Stimulated activated naive B cell treated with anti-CD40 and anti-IgM and Interleukin-4, amounts not matched to agents 10 μg/mL and 1 μg/mL and 100 μg/mL, for 72 hours (primary cell): ENCODE measurements around the gene LAG3.

Experiments
- ATAC-seq, 2 donors: fragments of 150-1000 bp; cut with Tn5 transposase; replicated peaks; 2 replicates each; pipeline ENCODE4 v1.10.0; 2021; ENCODE audit warnings: moderate library complexity in 1 of 2
- DNase-seq: peaks from one replicate; pipeline ENCODE4 v3.0.0; 2021
- H3K27ac Mint-ChIP-seq: one replicate; pipeline ENCODE4 v1.8.0; 2022; ENCODE audit warnings: mild to moderate bottlenecking, mixed read lengths
- H3K27me3 Mint-ChIP-seq, 2 donors: one replicate each; pipeline ENCODE4 v1.8.0; 2022; ENCODE audit warnings: mixed read lengths in 2 of 2
- H3K36me3 Mint-ChIP-seq, 2 donors: one replicate each; pipeline ENCODE4 v1.8.0; 2022; ENCODE audit warnings: mixed read lengths in 2 of 2, mild to moderate bottlenecking in 1 of 2
- H3K4me1 Mint-ChIP-seq, 2 donors: one replicate each; pipeline ENCODE4 v1.8.0; 2022; ENCODE audit warnings: mixed read lengths in 2 of 2, mild to moderate bottlenecking in 1 of 2
- H3K4me3 Mint-ChIP-seq, 2 donors: one replicate each; pipeline ENCODE4 v1.8.0; 2022; ENCODE audit warnings: mild to moderate bottlenecking in 2 of 2, mixed read lengths in 2 of 2, moderate library complexity in 1 of 2
- H3K9me3 Mint-ChIP-seq, 2 donors: one replicate each; pipeline ENCODE4 v1.8.0; 2022; ENCODE audit warnings: mixed read lengths in 2 of 2, mild to moderate bottlenecking in 1 of 2

LAG3 gene

DNA sequence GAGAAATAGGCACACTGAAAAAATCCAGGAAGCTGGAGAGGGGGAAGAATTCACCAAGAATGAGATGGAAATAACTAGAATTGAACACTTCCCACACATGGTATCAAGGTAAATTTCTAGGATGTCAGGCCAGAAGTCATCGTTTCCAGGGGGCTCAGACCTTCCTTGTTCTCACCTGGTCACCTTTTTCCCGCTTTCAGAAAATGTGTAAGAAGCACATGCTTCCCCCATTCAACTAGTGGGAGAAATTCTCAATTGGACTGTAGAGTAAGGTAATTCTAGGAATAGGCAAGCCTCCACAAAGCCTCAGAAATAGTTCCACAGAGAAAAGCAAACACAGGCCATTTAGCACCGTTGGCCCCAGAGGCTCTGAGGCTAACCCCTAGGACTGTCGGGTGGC, 8.9 kb upstream of the LAG3 start:
- no peak for ATAC-seq
- Mint-ChIP-seq H3K36me3 (no peaks in the 10 kb centered on the region), H3K27ac (no peak overlapping the region), H3K4me3 (no peak overlapping the region), H3K27me3 (peaks cover 39 to 59% of the 10 kb centered on the region in 2 donors), H3K9me3 (peaks cover 0 to 2% of the 10 kb centered on the region in 2 donors), H3K4me1 (peaks cover 29 to 47% of the 10 kb centered on the region in 2 donors)
- no peak for DNase-seq

- Mint-ChIP-seq H3K27me3 (peaks cover 43 to 68% of the 10 kb centered on the region in 2 donors), H3K4me1 (peaks cover 27 to 46% of the 10 kb centered on the region in 2 donors), H3K36me3 (no peaks in the 10 kb centered on the region), H3K27ac (peak overlapping the region; percentile 74), H3K4me3 (peak overlapping the region; percentile 22 to 65), H3K9me3 (peaks cover 0 to 2% of the 10 kb centered on the region in 2 donors)
- ATAC-seq = peak; percentile 88 to 90
- DNase-seq = peak; percentile 69
Measured at GRCh38 chr12:6764011-6764828, 8.1 kb upstream of the LAG3 start.

- H3K4me1 Mint-ChIP-seq = peaks cover 27 to 41% of the 10 kb centered on the region in 2 donors
- DNase-seq = no peak
- H3K4me3 Mint-ChIP-seq = peak overlapping the region; percentile 49 to 56
- peaks cover 52 to 72% of the 10 kb centered on the region in 2 donors for H3K27me3 Mint-ChIP-seq
- ATAC-seq = no peak
- H3K36me3 Mint-ChIP-seq = peaks cover 0 to 1% of the 10 kb centered on the region in 2 donors
- H3K27ac Mint-ChIP-seq = no peak overlapping the region
- peaks cover 0 to 2% of the 10 kb centered on the region in 2 donors for H3K9me3 Mint-ChIP-seq
Measured at GRCh38 chr12:6765048-6765633, 7.2 kb upstream of the LAG3 start.

- peak; percentile 6 to 10 for ATAC-seq
- peak within 1 kb of the TSS; percentile 81 for H3K27ac Mint-ChIP-seq
- H3K4me3 Mint-ChIP-seq = peak within 1 kb of the TSS; percentile 90 to 94
- H3K9me3 Mint-ChIP-seq = peaks cover 0 to 2% of the 10 kb centered on the region in 2 donors
- H3K4me1 Mint-ChIP-seq = peaks cover 28 to 45% of the 10 kb centered on the region in 2 donors
- peaks cover 0 to 1% of the 10 kb centered on the region in 2 donors for H3K36me3 Mint-ChIP-seq
- peaks cover 60 to 79% of the 10 kb centered on the region in 2 donors for H3K27me3 Mint-ChIP-seq
- DNase-seq = no peak
Measured at GRCh38 chr12:6765634-6766581, 6.4 kb upstream of the LAG3 start, which contains the start of gene PTMS. Gene PTMS (plus strand): TSS chr12:6766363. CDS start chr12:6766706, 343 bp downstream.

DNA sequence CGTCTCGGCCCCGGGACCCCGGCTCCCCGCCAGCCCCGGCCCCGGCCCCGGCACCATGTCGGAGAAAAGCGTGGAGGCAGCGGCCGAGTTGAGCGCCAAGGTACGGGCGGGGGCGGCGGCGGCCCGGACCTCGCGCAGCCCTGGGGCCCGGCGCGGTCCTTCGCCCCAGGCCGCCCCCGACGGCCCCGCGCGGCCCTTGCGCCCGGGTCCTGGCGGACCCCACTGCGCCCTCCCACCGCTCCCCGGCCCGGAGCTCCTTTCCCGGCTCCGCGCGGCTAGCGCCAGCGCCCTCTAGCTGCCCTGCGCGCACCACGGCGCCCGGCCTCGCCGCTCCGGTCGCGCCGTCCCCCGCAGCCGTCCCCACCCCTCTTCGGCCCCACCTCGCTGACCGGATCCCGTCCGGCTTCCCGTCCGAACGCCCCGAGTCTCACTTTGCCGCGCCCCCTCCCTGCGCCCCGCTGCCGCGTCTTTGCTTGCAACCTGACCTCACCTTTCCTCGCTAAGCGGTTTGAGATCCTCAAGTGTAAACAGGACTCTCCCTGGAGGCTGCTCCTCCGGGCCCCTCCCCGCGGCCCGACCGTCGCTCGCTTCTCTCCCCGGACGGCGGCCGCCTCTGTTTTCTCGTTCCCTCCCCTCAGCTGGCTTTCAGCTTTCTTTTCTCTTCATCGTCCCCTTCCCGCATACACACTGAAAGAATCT, 5.5 kb upstream of the LAG3 start:
- Mint-ChIP-seq H3K4me3 (peak overlapping the region; percentile 90 to 94), H3K9me3 (peaks cover 0 to 2% of the 10 kb centered on the region in 2 donors), H3K27me3 (peaks cover 60 to 81% of the 10 kb centered on the region in 2 donors), H3K27ac (peak overlapping the region; percentile 81), H3K4me1 (peaks cover 35 to 53% of the 10 kb centered on the region in 2 donors), H3K36me3 (peaks cover 0 to 1% of the 10 kb centered on the region in 2 donors)
- DNase-seq = no peak
- peak; percentile 56 to 67 for ATAC-seq

DNA sequence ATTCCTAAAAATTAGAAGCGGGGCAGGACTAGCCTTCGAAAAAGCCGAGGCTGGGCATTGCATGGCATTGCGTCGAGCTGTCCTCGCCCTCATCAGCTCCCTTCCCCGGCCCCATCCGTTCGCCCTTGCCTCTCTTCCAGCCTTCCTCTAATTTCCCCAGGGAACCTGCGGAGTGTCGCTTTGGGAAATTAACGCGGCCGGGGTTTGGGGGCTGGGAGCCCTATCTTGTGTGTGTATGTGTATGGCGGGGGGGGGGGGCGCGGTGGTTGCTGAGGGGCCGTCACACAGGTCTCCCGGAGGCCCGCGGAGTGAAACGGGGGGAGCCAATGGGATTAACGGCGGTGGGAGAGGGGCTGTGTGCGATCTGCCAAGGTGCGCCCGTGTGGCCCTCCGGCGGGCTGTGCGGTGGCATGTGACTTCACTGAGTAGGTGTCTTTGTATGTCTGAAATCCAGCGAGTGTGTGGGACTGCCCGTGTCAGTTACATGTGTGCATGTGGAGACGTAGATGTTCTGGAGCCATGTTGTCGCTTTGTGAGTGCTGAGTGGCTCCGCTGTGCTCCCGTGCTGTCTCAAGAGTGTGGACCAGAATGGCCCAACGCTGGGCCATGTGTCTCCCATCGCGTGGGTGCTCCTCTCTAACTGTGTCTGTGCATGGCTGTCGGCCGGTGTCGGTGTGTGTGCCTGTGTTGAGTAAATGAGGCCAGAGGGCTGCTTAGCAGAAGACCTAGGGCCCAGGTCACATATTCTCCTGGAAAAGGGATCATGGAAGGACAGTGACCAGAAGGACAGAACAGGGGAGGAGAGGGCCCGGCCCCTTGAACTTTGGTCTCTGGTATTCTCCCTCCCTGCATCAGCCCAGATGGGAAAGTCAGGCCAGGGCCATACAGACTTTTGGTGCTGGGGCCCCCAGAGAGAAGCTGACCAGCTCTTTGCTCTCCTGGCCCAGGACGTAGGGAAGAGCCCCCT, 4.7 kb upstream of the LAG3 start:
- no peak for ATAC-seq
- H3K27me3 Mint-ChIP-seq = peaks cover 60 to 80% of the 10 kb centered on the region in 2 donors
- H3K9me3 Mint-ChIP-seq = peaks cover 0 to 2% of the 10 kb centered on the region in 2 donors
- H3K4me3 Mint-ChIP-seq = peak overlapping the region; percentile 90 to 94
- DNase-seq = no peak
- peaks cover 0 to 1% of the 10 kb centered on the region in 2 donors for H3K36me3 Mint-ChIP-seq
- peak overlapping the region; percentile 81 for H3K27ac Mint-ChIP-seq
- H3K4me1 Mint-ChIP-seq = peaks cover 38 to 62% of the 10 kb centered on the region in 2 donors

- Mint-ChIP-seq H3K27me3 (peaks cover 64 to 81% of the 10 kb centered on the region in 2 donors), H3K4me3 (no peak overlapping the region), H3K9me3 (peaks cover 0 to 2% of the 10 kb centered on the region in 2 donors), H3K4me1 (peaks cover 43 to 70% of the 10 kb centered on the region in 2 donors), H3K27ac (no peak overlapping the region), H3K36me3 (peaks cover 0 to 1% of the 10 kb centered on the region in 2 donors)
- ATAC-seq (no peak), DNase-seq (no peak)
Measured at GRCh38 chr12:6768437-6768914, 3.8 kb upstream of the LAG3 start.

- DNase-seq (no peak), ATAC-seq (no peak)
- Mint-ChIP-seq H3K27ac (no peak overlapping the region), H3K27me3 (peaks cover 64 to 85% of the 10 kb centered on the region in 2 donors), H3K36me3 (peaks cover 0 to 1% of the 10 kb centered on the region in 2 donors), H3K4me1 (peaks cover 42 to 69% of the 10 kb centered on the region in 2 donors), H3K4me3 (no peak overlapping the region), H3K9me3 (peaks cover 0 to 2% of the 10 kb centered on the region in 2 donors)
Measured at GRCh38 chr12:6768990-6769389, 3.3 kb upstream of the LAG3 start.

DNA sequence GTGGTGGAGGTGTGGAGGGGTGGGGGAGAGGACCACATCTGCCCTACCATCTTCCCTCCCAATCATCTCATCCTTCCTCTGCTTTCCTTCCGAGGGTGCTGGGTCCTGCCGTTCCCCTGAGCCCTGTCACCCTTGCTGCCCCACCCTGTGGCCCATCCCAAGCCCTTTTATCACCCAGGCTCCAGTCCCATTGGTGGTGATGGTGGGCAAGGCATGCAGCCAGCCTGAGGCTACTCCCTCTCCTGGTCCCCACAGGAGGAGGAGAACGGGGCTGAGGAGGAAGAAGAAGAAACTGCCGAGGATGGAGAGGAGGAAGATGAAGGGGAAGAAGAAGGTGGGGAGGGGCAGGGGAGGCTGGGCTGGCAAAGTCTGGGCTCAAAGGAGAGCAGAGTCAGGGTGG, 2.7 kb upstream of the LAG3 start:
- Mint-ChIP-seq H3K27me3 (peaks cover 64 to 85% of the 10 kb centered on the region in 2 donors), H3K4me1 (peaks cover 37 to 64% of the 10 kb centered on the region in 2 donors), H3K4me3 (no peak overlapping the region), H3K9me3 (no peaks in the 10 kb centered on the region), H3K27ac (no peak overlapping the region), H3K36me3 (peaks cover 0 to 1% of the 10 kb centered on the region in 2 donors)
- DNase-seq (no peak), ATAC-seq (no peak)

GRCh38 chr12:6770094-6770493, 2.2 kb upstream of the LAG3 start:
- H3K4me3 Mint-ChIP-seq = no peak overlapping the region
- no peak for ATAC-seq
- H3K27me3 Mint-ChIP-seq = peaks cover 66 to 85% of the 10 kb centered on the region in 2 donors
- H3K27ac Mint-ChIP-seq = no peak overlapping the region
- H3K36me3 Mint-ChIP-seq = peaks cover 0 to 1% of the 10 kb centered on the region in 2 donors
- H3K4me1 Mint-ChIP-seq = peaks cover 38 to 64% of the 10 kb centered on the region in 2 donors
- no peaks in the 10 kb centered on the region for H3K9me3 Mint-ChIP-seq
- DNase-seq = no peak

DNA sequence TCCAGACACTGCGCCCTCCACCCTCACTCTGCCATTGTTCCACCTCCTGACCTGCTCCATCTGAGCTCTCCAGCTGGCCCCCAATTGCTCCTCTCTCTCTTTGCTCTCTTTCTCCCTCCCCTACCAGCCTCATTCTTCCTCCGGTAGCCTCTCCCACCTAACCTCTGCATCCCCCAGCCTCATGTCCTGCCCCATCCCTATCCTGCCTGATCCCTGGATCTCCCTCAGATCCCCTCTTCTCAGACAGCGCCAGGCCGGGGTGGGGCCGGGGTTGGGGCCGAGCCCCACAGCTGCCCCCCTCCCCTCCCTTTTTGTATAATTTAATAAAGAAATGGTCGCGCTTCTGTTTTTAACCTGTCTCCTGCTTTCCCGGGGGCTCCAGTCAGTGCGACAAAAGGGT, 1.7 kb upstream of the LAG3 start:
- H3K36me3 Mint-ChIP-seq = peaks cover 0 to 1% of the 10 kb centered on the region in 2 donors
- H3K27ac Mint-ChIP-seq = no peak overlapping the region
- H3K4me1 Mint-ChIP-seq = peaks cover 34 to 64% of the 10 kb centered on the region in 2 donors
- H3K27me3 Mint-ChIP-seq = peaks cover 66 to 85% of the 10 kb centered on the region in 2 donors
- no peaks in the 10 kb centered on the region for H3K9me3 Mint-ChIP-seq
- DNase-seq = no peak
- ATAC-seq = no peak
- H3K4me3 Mint-ChIP-seq = no peak overlapping the region

GRCh38 chr12:6771091-6771495, 1.2 kb upstream of the LAG3 start:
- peak overlapping the region; percentile 37 for H3K27ac Mint-ChIP-seq
- ATAC-seq = peak; percentile 37 to 41
- H3K9me3 Mint-ChIP-seq = no peaks in the 10 kb centered on the region
- H3K36me3 Mint-ChIP-seq = peaks cover 0 to 1% of the 10 kb centered on the region in 2 donors
- H3K4me3 Mint-ChIP-seq = no peak overlapping the region
- peaks cover 34 to 64% of the 10 kb centered on the region in 2 donors for H3K4me1 Mint-ChIP-seq
- H3K27me3 Mint-ChIP-seq = peaks cover 67 to 87% of the 10 kb centered on the region in 2 donors
- DNase-seq = no peak
